Activated CD8-positive, alpha-beta memory T cell treated with anti-CD3 and anti-CD28 coated beads, Interleukin-2, amount 50 U/mL, for 4 hours (primary cell): ENCODE measurements around the gene AIG1.

Experiments
- DNase-seq: peaks from one replicate; pipeline ENCODE4 v3.0.0-alpha.2; 2020

Gene AIG1

DNA sequence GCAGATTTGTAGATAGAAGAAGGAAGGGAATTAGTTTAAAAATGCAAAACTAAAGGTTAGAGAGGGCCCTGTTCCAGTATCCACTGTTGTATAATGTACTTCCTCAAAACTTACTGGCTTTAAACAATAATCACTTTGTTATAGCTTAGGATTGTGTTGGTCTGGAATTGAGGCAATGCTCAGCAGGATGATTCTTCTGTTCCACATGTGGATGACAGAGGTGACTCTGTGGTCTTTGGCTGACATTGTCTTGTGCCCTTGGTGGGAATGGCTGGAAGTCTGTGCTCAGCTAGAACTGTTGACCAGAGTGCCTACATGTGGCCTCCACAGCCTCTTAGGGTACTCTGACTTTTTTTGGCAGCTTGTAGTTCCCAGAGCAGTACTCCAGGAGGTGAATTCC lies 143.4 kb downstream of the AIG1 start:
- DNase-seq, result no peak

DNA sequence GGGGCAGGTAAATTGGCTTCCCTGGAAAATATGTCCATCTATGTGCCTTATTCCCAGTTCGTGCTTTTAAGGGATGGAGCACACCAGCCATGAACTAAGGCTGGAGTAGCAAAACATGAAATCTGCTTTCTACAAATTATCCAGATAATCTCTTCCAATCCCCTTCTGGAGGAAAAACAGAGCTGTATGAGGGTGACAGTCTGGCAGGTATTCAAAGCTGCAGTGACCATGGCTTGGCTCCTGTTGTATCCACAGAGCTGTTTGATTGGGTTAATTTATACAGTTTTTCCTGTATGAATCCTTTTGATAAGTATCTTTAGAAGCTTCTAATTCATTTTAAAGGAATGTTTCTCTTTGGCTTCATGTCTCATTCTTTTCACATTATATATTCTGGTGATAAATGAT lies 144.4 kb downstream of the AIG1 start:
- no peak for DNase-seq

DNA sequence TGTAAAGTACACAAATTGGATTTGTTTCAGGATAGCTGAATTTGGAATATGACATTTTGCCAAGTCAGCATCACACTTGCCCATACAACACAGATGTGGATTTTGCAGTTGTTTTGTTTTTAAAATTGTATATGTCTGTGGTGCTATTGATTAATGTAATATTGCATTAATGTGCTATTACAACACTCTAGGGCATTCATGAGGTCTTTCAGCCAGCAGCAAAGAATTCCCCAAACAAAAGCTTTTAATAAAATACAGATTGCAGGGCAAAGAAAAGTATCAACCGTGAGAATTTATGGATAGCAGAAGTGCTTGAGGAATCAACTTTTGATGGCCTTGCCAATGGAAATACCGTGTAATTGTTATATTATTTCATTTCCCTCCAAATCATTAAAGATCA lies 144.9 kb downstream of the AIG1 start:
- DNase-seq, result no peak

DNA sequence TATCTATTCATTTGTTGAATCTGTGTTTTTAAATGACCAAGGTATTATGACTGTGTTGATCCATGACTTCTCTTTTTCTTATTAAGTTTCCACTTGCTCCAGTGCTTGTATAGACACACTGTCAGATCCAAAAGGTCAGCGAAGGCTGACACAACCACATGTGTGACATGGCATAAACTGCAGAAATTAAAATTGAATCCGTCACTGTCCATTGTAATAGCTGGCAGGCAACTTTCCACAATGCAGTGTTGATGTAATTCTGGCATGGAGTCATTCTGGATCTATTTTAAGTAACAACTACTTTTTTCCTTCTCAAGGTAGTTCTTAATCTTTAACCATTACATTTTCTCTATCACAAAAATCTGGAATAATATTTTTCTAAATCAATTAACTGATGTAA lies 145.3 kb downstream of the AIG1 start:
- DNase-seq, result no peak

- DNase-seq, result no peak
These were observed 145.9 kb downstream of the AIG1 start for GRCh38 chr6:143206550-143206949.

GRCh38 chr6:143210420-143210819 lies 149.7 kb downstream of the AIG1 start:
- no peak for DNase-seq

DNA sequence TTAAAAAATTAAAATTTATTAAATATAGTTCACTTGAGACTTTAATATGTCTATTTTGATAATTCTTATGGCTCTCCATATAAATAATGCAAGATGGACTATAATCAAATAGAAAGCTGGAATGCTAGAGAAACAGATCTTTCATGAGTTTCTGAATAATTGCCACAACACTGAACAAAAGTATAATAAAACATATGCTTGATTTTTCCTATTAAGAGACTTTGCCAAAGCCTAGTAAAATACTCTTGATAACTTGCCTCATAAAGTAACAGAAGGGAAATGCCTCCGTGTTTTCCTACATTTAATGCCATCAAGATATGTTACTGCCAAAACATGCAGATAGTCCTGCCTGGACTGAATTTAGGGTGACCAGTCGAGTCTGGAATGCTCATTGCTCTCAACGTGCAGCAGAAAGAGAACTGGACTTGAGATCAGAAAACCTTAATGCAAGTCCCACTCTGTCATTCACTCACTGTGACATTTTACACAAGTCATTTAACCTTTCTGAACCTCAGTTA lies 153.2 kb downstream of the AIG1 start:
- no peak for DNase-seq

DNA sequence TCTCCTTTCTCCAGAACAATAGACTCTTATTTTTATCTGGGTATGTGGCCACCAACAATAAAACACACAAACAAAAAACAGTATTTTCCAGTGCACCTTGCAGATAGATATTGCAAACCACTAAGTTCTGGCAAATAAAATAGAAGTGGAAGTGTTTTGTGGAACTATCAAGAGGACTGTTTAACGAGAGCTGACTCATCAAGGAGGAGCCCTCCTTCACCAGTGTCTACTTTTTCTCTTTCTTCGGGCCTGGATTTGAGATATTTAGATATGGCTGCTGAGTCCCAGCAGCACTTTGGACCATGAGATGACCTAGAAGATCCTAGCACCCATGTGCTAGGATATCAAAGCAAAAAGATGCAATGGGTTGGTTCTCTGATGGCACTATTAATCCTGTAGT lies 154.7 kb downstream of the AIG1 start:
- DNase-seq, result no peak

DNA sequence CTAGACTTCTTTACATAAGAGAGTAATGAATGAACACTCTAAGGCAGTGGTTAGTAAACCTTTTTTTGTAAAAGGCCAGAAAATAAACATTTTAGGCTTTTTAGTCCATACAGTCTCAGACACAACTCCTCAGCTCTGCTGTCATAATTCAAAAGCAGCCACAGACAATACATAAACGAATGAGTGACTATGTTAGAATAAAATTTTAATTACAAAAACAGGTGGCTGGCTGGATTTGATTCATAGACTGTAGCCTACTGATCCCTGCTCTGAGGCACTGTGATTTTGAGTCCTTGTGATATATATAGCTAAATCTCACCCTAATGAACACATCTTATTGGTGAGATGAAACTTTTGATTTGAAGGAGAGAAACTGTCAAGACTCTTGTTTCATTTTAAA lies 155.1 kb downstream of the AIG1 start:
- no peak for DNase-seq

DNA sequence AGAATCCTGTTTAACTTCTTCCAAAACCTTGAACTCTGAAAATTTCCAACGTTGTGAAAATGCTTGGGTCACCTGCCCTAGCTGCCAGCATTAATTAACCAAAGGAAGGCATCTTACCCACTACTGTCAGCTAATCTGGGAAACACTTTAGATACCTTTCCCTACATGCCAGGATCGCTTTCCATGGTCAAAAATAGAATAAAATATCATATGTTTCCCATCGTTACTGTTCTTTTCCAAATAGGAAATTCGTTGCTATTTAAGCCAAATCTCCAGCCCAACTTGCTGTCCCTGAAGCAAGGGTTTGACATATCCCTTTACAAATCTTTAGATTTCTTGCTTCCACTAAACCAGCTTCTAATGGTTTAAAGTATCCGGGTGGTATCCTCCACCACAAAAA lies 157.5 kb downstream of the AIG1 start:
- DNase-seq, result no peak

DNA sequence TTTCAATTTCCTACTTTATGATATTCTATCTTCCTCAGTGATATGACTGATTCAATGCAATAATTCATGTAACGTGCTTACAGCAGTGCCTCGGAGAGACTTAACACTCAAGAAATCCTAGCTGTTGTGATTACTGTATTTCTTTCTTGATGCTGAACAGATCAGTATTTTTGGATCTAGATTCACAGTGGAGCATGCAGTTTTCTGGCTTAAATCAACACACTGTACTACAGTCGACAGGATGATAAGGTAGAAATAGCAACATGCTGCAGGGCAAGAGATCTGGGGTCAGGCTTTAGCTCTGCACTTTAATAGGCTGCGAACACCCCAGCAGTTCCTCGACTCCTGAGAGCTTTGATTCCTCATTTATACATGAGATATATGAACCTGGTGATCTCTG lies 161.0 kb downstream of the AIG1 start:
- no peak for DNase-seq

DNA sequence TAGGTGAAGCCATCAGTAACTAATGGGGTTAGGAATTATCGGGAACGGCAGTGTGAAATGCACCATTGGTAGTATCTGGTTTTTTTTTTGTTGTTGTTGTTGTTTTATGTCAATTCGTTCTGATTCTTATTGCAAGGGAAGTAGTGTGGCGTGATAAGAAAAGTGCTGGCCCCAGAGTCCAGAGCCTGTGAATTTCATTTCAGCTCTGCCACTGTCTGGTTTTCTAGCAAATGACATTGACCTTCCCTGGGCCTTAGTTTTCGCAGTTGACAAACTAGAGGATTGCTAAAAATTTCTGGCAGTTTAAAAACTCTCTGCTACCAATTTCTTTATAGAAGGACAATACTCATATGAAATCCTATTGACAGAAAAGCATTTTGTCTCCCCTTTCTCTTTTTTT lies 161.6 kb downstream of the AIG1 start:
- DNase-seq, result no peak

GRCh38 chr6:143222801-143223231 lies 162.1 kb downstream of the AIG1 start:
- DNase-seq, result no peak

DNA sequence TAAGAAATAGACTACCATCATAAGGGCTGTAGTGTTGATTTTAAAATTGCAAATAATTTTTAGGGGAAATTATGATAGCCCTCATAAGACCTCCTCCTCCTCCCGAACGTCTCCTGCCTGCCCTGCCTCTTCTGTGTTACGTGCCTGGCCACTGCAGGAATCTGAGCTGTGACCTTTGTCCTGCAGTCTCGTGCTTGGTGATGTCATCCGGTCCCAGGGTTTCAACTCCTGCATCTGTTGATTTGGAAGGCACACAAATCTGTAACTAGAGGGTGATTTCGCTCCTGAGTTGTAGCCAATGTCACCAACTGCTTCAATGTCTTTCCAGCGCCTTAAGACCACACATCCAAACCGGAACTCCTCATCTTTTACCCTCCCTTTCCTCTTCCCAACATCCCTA lies 163.2 kb downstream of the AIG1 start:
- no peak for DNase-seq

- no peak for DNase-seq
These were observed 163.8 kb downstream of the AIG1 start for GRCh38 chr6:143224516-143224915.

DNA sequence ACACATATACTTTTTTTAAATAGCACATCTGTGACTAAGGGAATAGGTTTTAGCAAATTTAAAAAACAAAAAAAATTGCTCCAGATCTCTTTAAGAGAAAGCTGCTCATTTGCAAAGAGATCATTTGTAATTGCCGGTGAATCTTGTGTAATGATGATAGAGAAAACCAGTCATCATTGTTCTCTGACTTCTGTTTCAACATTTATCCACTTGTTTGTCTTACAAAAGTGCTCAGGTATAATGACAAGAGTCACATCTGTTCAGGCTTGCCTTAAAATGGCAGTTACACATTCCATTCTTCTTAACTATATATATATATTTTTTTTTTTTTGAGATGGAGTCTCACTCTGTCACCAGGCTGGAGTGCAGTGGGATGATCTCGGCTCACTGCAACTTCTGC lies 165.2 kb downstream of the AIG1 start:
- no peak for DNase-seq

DNA sequence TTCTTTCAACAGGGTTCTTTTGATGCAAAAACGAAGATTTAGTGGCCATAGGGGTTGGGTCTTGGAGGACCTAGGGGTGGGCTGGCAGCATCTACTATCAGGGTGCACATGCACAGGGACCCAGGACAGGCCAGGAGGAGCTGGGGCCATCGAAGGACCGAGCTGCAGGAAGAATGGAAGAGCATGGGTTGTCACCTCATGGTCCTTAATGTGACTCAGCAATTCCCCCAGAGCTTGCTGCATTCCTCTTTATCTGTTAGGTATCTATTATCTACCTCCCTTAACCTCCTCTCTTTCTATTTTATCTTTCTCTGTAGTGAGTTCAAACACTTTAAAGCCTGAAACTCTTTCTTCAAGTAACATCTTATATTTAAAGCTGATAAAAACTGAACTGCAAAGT lies 167.0 kb downstream of the AIG1 start:
- DNase-seq, result no peak

- DNase-seq, result no peak
These were observed 168.7 kb downstream of the AIG1 start for GRCh38 chr6:143229400-143229799.

- DNase-seq, result no peak
These were observed 172.2 kb downstream of the AIG1 start for GRCh38 chr6:143232849-143233248.

DNA sequence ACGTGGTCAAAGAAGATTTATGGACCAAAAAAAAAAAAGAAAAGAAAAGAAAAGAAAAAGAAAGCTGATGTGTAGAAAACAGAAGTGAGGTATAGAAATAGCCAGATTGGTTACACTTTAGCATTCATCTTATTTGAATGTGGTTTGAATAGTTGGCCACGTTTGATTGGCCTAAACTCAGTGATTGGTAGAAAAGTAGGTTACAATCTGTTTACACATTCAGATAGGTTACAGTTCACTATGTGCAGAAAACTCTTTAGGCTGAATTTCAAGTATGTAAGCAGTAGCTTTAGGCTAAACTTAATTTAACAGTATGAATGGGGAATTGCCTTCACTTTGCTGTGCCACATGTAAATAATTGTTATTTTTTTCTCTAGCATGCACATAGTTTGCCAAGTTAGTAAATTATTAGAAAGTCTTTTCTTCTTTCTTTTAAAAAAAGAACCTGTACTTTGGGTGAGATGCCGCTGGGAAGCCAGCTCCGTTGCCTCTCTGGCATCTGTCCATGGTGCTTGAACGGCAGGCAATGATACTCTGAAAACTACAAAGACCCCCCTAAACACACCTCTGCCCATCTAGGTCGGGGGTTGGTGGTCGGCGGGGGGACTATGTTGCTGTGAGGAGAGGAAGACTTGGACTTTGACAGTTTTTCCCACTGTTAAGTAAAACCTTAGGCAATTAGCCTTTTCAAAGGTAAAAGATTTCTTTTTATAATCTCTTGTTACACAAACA lies 173.0 kb downstream of the AIG1 start:
- DNase-seq, result no peak

DNA sequence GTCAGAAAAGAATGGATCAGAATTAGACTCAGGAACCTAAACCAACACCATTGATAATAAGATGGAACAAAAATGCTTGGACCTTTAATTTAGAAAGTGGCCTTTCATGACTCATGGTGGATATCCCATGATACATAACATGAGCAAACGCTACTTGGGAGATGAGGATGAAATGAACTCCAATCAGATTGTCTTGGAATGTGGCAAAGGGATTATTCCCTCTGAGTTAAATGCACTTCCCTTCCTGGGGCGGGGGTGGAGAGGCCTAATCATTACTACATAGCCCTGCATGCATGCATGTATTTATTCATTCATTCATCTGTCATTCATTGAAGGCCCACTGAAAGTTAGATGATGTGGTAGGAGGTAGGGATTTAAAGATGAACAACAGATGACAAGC lies 174.0 kb downstream of the AIG1 start:
- DNase-seq, result no peak

DNA sequence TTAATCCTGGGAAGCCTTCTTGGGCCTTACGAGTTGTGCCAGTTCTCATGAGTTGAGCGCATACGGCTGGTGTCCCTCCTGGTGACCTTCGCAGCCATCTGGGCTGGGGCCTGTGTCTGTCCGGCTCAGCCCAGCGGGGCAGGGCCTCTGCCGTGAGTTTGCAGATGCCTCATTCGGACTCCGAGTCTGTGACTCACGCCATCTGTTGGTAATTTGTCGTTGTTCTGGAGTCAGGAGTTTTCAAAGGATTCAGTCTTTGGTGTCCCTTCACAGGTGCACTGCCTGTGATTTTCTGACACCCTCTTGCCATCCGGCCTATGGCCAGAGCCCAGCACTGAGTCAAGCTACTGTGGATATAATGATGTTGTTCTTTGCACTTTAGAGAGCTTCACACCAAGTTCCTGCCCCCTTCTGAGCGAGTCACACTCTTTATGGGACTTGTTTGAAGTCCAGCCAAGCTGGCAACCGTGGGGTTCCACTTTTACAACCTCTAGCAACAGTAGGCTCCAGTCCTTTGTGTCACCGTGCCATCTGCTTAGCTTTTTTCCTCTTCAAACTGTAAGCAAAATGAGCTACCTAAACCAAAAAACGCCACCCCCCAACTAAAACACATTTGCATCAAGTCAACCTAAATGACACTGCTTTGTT lies 175.6 kb downstream of the AIG1 start:
- no peak for DNase-seq

GRCh38 chr6:143238306-143238705 lies 177.6 kb downstream of the AIG1 start:
- no peak for DNase-seq

DNA sequence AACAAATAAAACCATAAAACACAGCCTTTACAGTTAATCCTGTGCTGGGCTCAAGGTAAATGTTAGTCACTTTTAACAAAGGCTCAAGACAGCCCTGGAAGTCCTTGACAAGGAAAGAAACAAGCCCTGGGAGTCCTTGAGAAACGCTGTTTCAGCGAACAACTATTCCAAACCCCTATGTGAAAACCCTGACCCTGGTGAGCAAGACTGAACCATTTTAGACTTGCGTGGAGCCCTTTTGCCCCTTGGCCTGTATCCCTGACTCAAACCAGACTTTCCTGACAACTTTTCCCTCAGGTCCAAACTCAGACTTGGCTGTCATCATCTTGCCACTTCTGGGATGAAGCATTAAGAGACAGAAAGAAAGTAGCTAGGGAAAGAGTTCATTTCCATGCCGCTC lies 180.4 kb downstream of the AIG1 start:
- no peak for DNase-seq

- no peak for DNase-seq
These were observed 181.2 kb downstream of the AIG1 start for GRCh38 chr6:143241911-143242310.
